Kidney (tissue), 14 donors: ENCODE results near the gene DIPK1B. TPM values are rescaled to one million over a fixed set of nuclear protein-coding genes. Genes with fewer than 3 reads are reported as not detected.
A peak's percentile ranks its signal among the peaks of the same experiment; 100 is the strongest.
"Not testable (repeated sequence)": the region's sequence is repeated elsewhere in the genome, so short reads cannot be mapped to it uniquely, and the experiment has no call there.

Experiments used
- DNase-seq, 5 donors: peaks; one replicate each; pipeline ENCODE4 v3.0.0-alpha.2; 2013 to 2020
- FAIRE-seq: peaks from 2 replicates; lab custom pipeline; 2012; peaks lifted over from hg19 to GRCh38; lab: Jason Lieb, UNC
- H3K27ac ChIP-seq, 2 donors: one replicate each; pipeline ENCODE4 v1.7.0; 2013; ENCODE audit warnings: low read depth in 2 of 2, low read length in 2 of 2, inconsistent platforms in 1 of 2
- H3K27me3 ChIP-seq: one replicate; pipeline ENCODE4 v1.7.1; 2013; ENCODE audit warnings: low read length, inconsistent platforms; ENCODE audit not compliant: control insufficient read depth, insufficient read depth
- H3K36me3 ChIP-seq, 3 donors: one replicate each; pipeline versions ENCODE4 v1.7.0 to v1.7.1; 2013; ENCODE audit warnings: low read length in 3 of 3, control low read depth in 1 of 3, inconsistent platforms in 1 of 3; ENCODE audit not compliant: insufficient read depth in 3 of 3, control insufficient read depth in 2 of 3
- H3K4me1 ChIP-seq, 3 donors: one replicate each; pipeline versions ENCODE4 v1.7.0 to v1.7.1; 2013; ENCODE audit warnings: low read length in 3 of 3, inconsistent platforms in 1 of 3, low read depth in 1 of 3; ENCODE audit not compliant: control insufficient read depth in 2 of 3, insufficient read depth in 2 of 3
- H3K4me3 ChIP-seq, 3 donors: one replicate each; pipeline versions ENCODE4 v1.7.0 to v1.8.1; 2013; ENCODE audit warnings: low read length in 3 of 3, control low read depth in 1 of 3, inconsistent platforms in 1 of 3
- H3K9ac ChIP-seq, 3 donors: one replicate each; pipeline versions ENCODE4 v1.7.0 to v1.7.1; 2013; ENCODE audit warnings: low read length in 3 of 3, control low read depth in 1 of 3, inconsistent platforms in 1 of 3
- H3K9me3 ChIP-seq, 3 donors: one replicate each; pipeline versions ENCODE4 v1.7.0 to v1.7.1; 2013; ENCODE audit warnings: low read length in 3 of 3, control low read depth in 1 of 3, inconsistent platforms in 1 of 3; ENCODE audit not compliant: control insufficient read depth in 2 of 3, insufficient read depth in 1 of 3
- intact Hi-C: fragments of 100-400 bp; cut with DNase I; formaldehyde crosslinking; loops from one replicate; pipeline ENCODE4 v1.11.1; 2022
- polyA plus RNA-seq: library from polyadenylated mRNA; stranded (reverse); fragments of 350-450 nt; fragmentation: Illumina TruSeq; extraction: RNeasy Lipid Tissue Mini Kit (QIAGEN cat#74804); gene quantifications from one replicate; pipeline ENCODE4 v1.2.3, GENCODE V29; 2014; ENCODE audit warnings: low read depth, low replicate concordance; ENCODE audit not compliant: insufficient read depth
- total RNA-seq: library from RNA; stranded (reverse); fragmentation: NEBNext Ultra II Directional; extraction: Animal tissue kit (Norgen Biotek cat#: 25700); gene quantifications from one replicate; pipeline ENCODE4 v1.2.1, GENCODE V29; 2021
- TF ChIP-seq, protein P1 (sequence below): IDR thresholded peaks from 3 replicates; pipeline ENCODE4 v1.5.1; 2012; ENCODE audit warnings: mild to moderate bottlenecking, moderate library complexity, borderline replicate concordance; ENCODE audit not compliant: insufficient read depth; ENCODE audit errors: extremely low read depth
- donor health status: control.
- donor health status: control.
- donor health status: control.
- donor health status: control.
- donor health status: control.
- donor health status: DM: yes; HTN: yes; CAD: no.
- donor health status: Normal renal cell carcinoma (clear cell type).

The DIPK1B gene
- total and polyA plus RNA-seq, 2 donors from 2014 or later, result 7.5 to 22.6 TPM

DNA sequence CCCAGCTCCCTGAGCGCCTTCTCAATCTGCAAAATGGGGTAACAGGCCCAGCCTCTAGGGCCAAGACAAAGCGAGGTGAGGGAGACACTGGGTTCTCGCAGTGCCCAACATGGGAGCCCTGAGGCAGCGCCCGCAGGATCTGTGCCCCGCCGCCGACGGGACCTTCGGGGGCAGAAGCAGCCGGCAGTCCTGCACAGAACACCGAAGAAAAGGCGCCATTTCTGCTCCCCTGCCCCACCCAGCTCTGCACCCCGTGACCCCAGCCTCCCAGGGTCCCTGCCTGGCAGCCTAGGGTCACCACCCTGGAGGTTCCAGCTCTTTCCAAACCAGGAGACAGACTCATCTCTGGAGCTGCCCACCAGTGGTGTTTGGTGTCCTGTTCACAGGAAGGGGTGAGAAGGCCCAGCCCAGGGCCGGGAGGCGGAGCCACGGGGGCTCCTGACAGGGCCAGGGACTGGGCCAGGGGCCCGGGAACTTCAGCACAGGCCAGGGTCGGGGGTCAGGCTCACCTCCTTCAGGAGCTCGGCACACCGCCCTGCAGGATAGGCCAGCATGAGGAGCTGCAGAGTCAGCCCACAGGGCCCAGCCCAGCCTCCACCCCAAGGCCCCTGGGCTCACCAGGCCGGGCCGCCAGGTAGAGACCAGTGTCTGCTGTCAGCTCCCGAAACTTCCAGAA, 42.4 kb downstream of the DIPK1B start:
- Histone ChIP-seq H3K36me3 (no peaks in the 10 kb centered on the region), H3K4me3 (no peak overlapping the region), H3K27ac (no peak overlapping the region), H3K4me1 (no peaks in the 10 kb centered on the region), H3K9me3 (peaks cover 0 to 16% (median 0%) of the 10 kb centered on the region in 3 donors), H3K9ac (no peak overlapping the region), H3K27me3 (no peaks in the 10 kb centered on the region)
- intact Hi-C loops, result no loop called here
- FAIRE-seq (no peak), DNase-seq (no peak)
- TF ChIP-seq, protein P1, sequence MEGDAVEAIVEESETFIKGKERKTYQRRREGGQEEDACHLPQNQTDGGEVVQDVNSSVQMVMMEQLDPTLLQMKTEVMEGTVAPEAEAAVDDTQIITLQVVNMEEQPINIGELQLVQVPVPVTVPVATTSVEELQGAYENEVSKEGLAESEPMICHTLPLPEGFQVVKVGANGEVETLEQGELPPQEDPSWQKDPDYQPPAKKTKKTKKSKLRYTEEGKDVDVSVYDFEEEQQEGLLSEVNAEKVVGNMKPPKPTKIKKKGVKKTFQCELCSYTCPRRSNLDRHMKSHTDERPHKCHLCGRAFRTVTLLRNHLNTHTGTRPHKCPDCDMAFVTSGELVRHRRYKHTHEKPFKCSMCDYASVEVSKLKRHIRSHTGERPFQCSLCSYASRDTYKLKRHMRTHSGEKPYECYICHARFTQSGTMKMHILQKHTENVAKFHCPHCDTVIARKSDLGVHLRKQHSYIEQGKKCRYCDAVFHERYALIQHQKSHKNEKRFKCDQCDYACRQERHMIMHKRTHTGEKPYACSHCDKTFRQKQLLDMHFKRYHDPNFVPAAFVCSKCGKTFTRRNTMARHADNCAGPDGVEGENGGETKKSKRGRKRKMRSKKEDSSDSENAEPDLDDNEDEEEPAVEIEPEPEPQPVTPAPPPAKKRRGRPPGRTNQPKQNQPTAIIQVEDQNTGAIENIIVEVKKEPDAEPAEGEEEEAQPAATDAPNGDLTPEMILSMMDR, result no peak

DNA sequence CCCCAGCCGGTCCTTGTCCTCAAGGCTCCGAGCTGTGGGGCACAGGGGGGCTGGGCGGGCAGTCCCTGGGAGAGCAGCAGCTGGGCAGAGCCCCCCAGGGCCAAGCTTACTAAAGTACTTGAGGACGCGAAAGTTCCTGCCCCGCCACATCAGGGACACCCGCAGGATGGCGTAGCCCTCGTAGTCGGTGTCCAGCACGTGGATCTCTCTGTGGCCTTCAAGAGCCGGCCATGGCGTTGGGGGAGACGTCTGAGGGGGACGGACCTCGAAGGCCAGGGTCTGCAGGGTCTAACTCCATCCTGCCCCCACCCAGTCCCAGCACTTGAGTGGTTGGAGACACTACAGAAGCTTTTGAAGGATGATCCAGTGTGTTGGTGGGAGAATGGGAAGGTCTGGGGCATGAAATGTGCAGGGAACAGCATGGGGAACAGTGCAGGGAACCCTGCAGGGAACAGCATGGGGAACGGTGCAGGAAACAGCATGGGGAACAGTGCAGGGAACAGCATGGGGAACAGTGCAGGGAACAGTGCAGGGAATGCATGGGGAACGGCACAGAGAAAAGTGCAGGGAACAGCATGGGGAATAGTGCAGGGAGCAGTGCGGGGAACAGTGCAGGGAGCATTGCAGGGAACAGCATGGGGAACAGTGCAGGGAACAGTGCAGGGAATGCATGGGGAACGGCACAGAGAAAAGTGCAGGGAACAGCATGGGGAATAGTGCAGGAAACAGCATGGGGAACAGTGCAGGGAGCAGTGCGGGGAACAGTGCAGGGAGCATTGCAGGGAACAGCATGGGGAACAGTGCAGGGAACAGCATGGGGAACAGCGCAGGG, 43.1 kb downstream of the DIPK1B start:
- intact Hi-C loops, H3K27me3 ChIP-seq, DNase-seq, H3K9ac ChIP-seq, H3K4me1 ChIP-seq, H3K27ac ChIP-seq, H3K36me3 ChIP-seq, H3K4me3 ChIP-seq, FAIRE-seq: not testable (repeated sequence)
- H3K9me3 ChIP-seq, result peaks cover 0 to 16% (median 0%) of the 10 kb centered on the region in 3 donors

DNA sequence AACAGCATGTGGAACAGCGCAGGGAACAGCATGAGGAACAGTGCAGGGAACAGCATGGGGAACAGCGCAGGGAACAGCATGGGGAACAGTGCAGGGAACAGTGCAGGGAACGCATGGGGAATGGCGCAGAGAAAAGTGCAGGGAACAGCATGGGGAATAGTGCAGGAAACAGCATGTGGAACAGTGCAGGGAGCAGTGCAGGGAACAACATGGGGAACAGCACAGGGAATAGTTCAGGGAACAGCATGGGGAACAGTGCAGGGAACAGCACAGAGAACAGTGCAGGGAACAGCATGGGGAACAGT, 43.7 kb downstream of the DIPK1B start:
- TF ChIP-seq, protein P1, result no peak
- H3K27ac ChIP-seq, result no peak overlapping the region
- H3K36me3 ChIP-seq, result no peaks in the 10 kb centered on the region
- intact Hi-C loops, result no loop called here
- no peaks in the 10 kb centered on the region for H3K4me1 ChIP-seq
- H3K27me3 ChIP-seq, result no peaks in the 10 kb centered on the region
- H3K4me3 ChIP-seq, result no peak overlapping the region
- FAIRE-seq, result no peak
- H3K9ac ChIP-seq, result no peak overlapping the region
- peaks cover 0 to 16% (median 0%) of the 10 kb centered on the region in 3 donors for H3K9me3 ChIP-seq
- DNase-seq, result no peak

DNA sequence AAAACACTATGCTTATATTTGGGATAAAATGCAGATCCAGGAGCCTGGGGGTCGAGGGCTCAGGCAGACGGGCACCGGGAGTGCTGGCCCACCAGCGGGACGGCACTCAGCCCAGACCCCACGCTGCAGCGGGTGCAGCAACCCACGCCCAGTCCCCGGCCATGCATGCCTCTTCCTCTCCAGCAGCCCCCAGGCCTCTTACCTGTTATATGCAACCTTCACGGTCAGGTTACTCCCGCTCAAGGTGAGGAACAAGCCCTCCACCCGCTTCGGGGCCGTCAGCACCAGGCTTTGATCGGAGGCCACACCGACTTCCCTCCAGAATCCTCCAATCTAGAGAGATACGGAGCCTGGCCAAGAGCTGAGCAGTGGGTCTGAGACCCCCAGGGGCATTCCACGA, 44.5 kb downstream of the DIPK1B start:
- no peak overlapping the region for H3K9ac ChIP-seq
- H3K27me3 ChIP-seq, result no peaks in the 10 kb centered on the region
- intact Hi-C loops, result no loop called here

More for the DNA sequence above, 44.5 kb downstream of the DIPK1B start:
- no peaks in the 10 kb centered on the region for H3K36me3 ChIP-seq
- H3K4me3 ChIP-seq, result no peak overlapping the region
- H3K27ac ChIP-seq, result no peak overlapping the region
- no peaks in the 10 kb centered on the region for H3K4me1 ChIP-seq
- H3K9me3 ChIP-seq, result peaks cover 0 to 8% (median 0%) of the 10 kb centered on the region in 3 donors
- TF ChIP-seq, protein P1, result no peak
- FAIRE-seq (no peak), DNase-seq (peak in 1 of 5 donors; percentile 16)
